GM18951 (cell line): Measurements from ENCODE around the gene EFCAB9.

Experiments
- POLR2A ChIP-seq: IDR thresholded peaks from 4 replicates; pipeline ENCODE4 v1.6.1; 2011; ENCODE audit warnings: mild to moderate bottlenecking; ENCODE audit not compliant: insufficient read length, insufficient read depth; ENCODE audit errors: extremely low read depth
- in situ Hi-C: fragments of 300-500 bp; cut with MboI; formaldehyde crosslinking; loops from one replicate; pipeline ENCODE4 v1.12.0; 2022; ENCODE audit warnings: low sequenced_read_pairs, mixed read lengths, inconsistent platforms; ENCODE audit not compliant: unreplicated experiment

Gene EFCAB9

DNA sequence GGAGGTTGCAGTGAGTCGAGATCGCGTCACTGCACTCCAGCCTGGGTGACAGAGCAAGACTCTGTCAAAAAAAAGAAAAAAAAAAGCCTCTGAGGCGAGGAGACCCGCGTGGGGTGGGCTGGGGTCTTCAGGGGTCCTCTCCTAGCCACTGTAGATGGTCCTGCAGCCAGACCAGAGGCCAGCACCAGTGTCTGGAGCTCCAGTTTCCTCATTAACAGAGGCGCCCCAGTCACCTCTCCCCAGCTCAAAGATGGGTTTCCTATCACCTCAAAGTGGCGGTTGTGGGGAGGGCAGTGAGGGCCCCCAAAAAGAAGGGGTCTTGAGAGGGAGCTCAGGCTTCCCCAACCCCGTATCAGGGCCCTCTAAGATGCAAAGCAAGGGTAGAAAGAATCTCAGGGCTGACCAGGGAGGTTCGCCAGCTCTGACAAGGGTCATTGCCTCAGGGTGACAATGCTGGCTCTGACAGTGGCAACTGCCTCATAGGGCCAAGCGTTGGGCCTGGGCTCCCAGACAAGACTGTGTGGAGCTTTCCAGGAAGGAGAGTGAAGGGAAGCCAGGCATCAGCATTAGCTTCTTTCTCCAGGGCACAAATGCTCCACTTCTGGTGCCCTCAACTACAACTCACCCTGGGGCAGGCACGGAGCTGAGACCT lies 20.9 kb upstream of the EFCAB9 start:
- in situ Hi-C loops: no loop called here
- TF ChIP-seq POLR2A: no peak

DNA sequence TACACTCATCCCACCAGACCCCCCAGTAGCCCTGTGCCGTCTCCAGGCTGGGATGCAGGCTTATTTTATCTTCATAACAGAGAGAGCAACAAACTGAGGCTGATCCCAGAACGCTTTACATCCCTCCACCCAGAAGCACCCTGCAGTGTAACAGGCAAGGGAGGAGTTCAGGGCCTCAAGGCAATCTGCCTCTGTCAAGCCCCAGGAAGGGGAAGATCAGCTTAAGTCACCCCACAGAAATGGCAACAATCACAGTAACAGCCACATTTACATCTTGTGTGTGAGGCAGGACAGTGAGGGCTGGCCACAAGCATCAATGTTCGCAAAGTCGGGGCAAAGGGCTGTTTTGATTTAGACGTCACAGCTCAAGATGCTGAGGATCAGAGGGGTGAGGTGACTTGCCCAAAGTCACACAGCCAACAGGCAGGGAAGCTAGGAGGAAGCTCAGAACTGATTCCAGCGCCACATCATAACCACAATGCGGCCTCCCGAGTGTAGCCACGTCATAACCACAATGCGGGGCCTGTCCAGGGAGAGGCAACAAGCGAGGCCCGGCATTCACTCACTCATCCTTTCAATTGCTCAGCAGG lies 20.3 kb upstream of the EFCAB9 start:
- no peak for TF ChIP-seq POLR2A
- in situ Hi-C loops: no loop called here

DNA sequence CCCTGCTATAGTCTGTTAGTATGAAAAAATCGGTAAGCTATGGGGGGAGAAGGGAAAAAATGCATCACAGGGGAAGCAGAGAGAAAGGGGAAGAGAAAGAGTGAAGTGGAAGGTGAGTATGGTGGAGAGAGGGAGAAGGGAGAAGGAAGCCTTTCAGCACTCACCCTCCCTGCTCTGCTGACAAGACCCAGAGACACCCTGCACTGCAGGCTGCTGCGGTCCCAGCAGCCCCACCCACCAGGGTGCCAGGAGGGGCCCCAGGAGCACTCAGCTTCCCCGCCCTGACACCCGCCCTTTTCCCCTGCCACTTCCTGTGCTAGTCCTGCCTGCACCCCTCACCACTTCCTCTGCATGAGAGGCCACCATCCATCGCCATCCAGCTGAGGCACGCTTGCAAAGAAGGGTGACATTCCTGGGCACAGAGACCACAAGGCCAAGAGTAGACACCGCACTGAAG lies 18.7 kb upstream of the EFCAB9 start:
- in situ Hi-C loops: no loop called here
- TF ChIP-seq POLR2A: peak; percentile 77

DNA sequence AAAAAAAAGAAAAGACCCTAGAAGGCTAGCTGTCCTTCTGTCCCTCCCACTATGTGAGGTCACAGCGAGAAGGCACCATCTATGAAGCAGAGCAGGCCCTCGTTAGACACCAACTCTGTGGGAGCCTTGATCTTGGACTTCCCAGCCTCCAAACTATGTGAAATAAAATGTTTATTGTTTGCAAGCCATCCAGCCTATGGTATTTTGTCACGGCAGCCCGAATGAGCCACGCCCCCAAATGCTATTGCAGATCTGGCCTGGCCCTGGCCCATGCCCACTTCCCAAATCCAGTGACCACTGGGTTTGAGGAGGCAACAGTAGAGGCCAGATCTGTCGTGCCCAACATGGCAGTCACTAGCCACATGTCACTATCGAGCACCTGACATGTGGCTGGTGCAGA lies 16.8 kb upstream of the EFCAB9 start:
- in situ Hi-C loops: no loop called here
- TF ChIP-seq POLR2A: no peak

DNA sequence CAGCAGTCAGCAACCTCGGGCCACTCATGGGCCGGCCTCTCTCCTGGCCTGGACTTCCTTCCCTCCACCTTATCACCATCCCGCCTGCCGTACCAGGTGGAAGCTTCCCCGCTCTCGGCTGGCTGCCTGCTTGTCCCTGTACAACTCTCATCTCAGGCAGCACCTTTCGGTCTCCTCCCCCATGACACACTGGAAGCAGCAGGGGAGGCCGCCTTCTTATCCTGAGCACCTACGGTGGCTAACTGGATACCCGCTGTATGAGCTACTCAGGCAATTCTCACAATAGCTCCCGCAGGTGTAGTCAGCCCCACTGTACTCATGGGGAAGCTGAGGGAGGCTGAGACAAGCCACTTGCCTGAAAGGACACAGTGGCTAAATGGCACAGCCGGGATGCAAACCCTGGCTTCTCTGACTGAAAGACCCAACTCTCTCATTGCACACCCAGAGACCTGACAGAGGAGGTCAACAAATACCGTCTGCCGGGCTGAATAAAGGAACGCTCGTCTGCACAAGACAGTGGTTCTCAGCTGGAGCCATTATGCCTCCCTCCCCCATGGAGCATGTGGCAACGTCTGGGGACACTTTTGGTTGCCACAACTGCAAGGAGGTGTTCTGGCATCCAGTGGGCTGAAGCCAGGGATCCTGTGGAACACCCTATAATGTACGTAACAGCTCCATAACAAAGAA lies 15.5 kb upstream of the EFCAB9 start:
- in situ Hi-C loops: no loop called here
- TF ChIP-seq POLR2A: no peak

DNA sequence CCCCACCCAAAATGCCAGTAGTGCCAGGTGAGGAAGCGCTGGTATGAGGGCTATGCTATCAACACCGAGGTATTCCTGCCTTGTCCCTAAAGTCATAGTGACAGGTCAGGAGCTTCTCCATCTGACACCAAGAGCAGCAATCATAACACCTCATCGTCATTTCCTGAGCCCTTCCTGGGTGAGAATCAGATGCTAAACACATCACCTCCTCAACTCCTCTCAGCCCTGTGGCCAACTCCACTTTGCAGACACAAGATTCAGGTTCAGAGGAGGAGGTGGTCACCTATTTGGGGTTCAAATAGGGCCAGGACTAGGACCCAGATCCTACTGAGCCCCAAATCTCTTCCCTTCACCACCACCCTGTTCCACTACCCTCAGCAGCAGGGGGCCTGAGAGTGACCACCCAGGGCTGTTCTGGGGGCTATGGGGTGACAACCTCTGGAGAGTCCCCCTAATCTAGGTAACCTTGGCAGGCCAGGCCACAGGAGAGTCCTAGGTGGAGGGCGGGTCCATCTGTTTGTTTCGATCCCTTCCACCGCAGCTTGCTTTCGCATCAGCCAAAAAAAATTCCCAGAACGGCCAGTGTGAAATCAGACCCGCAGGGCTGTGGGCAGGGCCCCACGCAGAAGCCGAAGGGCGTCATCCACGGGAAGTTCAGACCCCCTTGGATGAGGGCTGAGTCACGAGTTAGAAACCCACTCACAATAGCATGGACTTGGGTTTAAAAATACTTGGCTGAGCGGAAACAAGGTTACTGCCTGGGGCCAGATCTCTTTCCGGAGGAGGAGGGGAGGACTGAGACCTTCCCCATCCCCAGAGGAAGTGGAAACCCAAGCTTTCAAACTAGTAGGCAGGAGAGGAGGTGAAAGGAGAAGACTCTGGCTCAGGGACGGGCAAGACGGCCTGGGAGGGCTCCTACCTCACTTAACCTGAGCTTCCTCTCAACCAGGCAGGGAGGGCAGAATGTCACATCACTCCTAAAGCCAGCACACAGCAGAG lies 14.7 kb upstream of the EFCAB9 start:
- TF ChIP-seq POLR2A: peak; percentile 55
- in situ Hi-C loops: no loop called here

DNA sequence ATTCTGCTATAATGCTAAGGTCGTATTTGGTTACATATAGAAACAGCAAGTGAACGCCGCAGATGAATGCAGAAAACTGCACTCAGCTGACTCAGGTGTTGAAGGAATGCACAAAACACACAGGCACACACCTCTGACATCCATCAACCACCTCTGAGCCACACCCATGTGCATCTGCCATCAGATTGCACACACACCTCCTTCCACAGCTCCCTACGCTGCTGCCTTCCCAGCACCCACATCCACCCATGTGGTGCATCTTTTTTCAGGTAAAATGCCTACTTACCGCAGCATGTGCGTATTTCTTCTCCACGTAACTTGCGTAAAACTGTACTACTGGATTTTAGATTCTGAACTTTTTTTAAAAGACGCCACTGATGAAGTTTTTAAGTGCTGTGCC lies 13.0 kb upstream of the EFCAB9 start:
- no peak for TF ChIP-seq POLR2A
- in situ Hi-C loops: no loop called here

DNA sequence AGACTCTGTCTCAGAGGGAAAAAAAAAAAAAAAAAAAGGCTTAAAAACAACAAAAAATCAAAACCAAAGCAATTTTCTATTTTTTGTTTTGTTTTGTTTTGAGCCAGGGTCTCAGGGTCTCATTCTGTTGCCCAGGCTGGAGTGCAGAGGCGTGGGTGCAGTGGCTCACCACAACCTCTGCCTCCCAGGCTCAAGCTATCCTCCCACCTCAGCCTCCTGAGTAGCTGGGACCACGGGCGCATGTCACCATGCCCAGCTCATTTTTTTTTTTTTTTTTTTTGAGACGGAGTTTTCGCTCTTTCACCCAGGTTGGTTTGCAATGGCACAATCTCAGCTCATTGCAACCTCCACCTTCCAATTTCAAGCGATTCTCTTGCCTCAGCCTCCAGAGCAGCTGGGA lies 11.7 kb upstream of the EFCAB9 start:
- no peak for TF ChIP-seq POLR2A
- in situ Hi-C loops: no loop called here

DNA sequence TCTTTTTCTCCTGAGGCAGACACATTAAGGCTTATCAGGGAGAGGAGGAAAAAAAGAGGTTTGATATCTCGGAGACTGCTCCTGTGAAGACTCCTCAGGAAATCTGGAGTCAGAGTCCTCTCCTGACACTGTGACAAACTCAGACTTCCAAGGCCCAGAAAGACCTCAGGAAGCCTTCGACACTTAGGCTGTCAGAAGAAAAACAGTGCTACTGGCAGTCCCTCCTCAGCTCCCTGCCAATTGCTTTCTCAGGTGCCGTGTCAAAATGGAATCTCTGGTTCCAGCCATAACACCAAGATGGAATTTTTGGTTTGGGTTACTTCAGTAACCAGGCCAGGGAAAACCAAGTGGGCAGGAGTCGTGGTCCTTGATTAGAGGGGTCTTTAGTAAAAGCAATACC lies 10.1 kb upstream of the EFCAB9 start:
- TF ChIP-seq POLR2A: no peak
- in situ Hi-C loops: no loop called here

DNA sequence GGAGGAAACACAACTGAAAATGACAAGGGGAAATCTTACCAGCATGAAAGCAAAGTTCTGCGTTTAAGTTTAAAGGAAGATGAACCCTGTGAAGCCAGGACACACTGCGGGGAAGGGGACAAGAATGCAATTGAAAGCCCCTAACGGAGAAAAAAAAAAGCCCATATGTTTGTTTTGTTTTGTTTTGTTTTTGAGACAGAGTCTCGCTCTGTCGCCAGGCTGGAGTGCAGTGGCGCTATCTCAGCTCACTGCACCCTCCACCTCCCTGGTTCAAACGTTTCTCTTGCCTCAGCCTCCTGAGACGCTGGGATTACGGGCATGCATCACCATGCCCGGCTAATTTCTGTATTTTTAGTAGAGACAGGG lies 8.9 kb upstream of the EFCAB9 start:
- in situ Hi-C loops: no loop called here
- no peak for TF ChIP-seq POLR2A

DNA sequence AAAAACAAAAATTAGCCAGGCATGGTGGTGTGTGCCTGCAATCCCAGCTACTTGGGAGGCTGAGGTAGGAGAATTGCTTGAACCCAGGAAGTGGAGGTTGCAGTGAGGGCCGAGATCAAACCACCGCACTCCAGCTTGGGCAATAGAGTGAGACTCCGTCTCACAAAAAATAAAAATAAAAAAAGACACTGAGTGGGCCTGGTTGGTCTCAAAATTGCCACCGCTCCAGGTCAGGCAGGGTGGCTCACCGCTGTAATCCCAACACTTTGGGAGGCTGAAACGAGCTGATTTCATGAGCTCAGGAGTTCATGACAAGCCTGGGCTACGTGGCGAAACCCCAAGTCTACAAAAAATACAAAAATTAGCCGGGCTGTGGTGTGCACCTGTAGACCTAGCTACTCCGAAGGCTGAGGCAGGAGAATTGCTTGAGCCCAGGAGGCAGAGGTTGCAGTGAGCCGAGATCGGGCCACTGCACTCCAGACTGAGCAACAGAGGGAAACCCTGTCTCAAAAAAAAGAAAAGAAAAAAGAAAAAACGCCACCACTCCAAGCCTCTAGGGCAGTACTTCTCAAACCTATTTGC lies 7.8 kb upstream of the EFCAB9 start:
- no peak for TF ChIP-seq POLR2A
- in situ Hi-C loops: no loop called here

DNA sequence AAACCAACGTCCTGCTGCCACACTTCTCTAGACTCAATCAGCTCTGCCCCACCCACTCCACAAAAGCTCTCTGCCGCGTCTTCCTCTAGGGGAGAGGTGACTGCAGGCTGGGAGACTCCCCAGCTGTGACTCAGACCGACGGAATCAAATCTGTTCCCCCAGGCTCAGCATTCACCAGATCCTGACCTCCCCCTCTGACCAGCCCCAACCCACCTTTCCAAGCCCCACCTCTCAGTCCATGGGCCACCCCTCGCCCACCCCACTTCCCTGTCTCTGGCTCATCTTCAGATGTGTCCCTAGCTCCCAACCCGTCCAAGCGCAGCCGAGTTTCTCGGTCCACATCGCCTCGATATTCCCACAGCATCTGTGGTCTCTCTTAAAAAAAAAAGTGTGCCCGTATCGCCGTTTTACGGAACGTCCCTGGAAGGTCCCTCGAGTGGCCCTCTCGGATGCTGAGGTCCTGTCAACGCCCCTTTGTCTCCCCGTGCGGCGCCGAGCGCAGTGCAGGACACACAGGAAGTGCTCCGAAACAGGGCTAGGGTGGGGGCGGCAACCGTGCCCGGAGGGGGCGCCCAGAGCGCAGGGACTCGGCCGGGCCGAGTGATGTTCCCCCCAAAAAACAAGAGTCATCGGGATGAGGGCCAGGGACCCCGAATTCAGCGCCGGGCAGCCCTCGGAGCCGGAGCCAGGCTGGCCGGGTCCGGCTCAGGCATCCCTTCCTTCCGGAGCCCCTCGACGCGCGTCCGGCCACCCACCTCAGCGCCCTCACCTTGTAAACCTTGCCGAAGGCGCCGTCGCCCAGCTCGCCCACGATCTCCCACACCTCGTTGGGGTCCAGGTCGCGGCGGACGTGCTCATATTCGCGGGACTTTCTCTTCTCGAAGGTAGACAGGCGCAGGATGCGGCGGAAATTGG lies 6.6 kb upstream of the EFCAB9 start:
- in situ Hi-C loops: no loop called here
- TF ChIP-seq POLR2A: no peak
